ENCODE results near the gene SAMSN1. TPM values are rescaled to one million over a fixed set of nuclear protein-coding genes. Genes with fewer than 3 reads are reported as not detected.

Gene SAMSN1
- total and polyA plus RNA-seq, 12 donors: 1.4 to 15.3 (median 7.1) TPM

DNA sequence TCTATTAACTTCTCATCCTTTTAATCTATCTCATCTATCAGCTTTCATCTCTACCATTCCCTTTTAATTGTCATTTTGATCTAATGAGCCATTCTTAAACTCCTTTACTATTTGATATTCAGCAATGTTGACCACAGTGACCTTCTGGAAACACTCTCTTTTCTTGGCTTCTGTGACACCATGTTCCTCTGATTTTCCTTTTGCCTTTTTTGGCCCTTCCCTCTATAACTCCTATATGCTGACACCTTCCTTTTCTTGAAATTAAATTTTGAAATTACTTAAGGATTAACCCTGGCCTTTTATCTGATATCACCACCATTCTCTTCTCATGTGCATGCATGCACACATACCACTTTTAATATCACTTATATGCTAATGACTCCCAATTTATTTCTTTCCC is 41.2 kb upstream of the SAMSN1 start:
- Histone ChIP-seq H3K27ac (no peak overlapping the region), H3K4me1 (replicated peaks in 1 of 2) (no peaks in the 10 kb centered on the region), H3K4me3 (no peak overlapping the region), H3K9me3 (replicated peaks in 1 of 3) (no peaks in the 10 kb centered on the region), H3K27me3 (no peaks in the 10 kb centered on the region), H3K36me3 (replicated peaks in 1 of 2) (no peaks in the 10 kb centered on the region)
- no peak for TF ChIP-seq POLR2A (IDR thresholded peaks at IDR 0.05)
- TF ChIP-seq, protein P1, sequence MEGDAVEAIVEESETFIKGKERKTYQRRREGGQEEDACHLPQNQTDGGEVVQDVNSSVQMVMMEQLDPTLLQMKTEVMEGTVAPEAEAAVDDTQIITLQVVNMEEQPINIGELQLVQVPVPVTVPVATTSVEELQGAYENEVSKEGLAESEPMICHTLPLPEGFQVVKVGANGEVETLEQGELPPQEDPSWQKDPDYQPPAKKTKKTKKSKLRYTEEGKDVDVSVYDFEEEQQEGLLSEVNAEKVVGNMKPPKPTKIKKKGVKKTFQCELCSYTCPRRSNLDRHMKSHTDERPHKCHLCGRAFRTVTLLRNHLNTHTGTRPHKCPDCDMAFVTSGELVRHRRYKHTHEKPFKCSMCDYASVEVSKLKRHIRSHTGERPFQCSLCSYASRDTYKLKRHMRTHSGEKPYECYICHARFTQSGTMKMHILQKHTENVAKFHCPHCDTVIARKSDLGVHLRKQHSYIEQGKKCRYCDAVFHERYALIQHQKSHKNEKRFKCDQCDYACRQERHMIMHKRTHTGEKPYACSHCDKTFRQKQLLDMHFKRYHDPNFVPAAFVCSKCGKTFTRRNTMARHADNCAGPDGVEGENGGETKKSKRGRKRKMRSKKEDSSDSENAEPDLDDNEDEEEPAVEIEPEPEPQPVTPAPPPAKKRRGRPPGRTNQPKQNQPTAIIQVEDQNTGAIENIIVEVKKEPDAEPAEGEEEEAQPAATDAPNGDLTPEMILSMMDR (IDR thresholded peaks at IDR 0.05): no peak
- intact Hi-C loops (cut with DNase I): no loop called here
- DNase-seq: no peak

DNA sequence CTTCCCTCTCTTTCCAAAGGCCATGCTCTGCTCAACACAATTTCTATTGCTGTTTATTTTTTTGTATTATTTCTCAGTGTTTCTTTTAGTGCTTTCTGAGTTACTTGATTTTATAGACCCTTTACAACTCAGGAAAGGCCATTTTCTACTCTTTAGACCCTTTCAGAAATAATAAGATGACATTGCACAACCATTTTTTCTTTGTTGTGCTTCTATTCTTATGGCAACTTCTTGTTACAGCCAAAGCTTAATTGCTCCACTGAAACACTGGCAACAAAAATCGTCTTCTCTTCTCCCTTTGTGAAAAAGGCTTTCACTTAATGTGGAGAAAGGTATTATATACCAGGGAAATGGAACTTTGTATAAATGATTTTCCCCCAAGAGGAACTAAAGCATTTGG is 39.0 kb upstream of the SAMSN1 start:
- intact Hi-C loops (cut with DNase I): no loop called here
- Histone ChIP-seq H3K36me3 (replicated peaks in 1 of 2) (no peaks in the 10 kb centered on the region), H3K27ac (no peak overlapping the region), H3K4me3 (no peak overlapping the region), H3K4me1 (replicated peaks in 1 of 2) (no peaks in the 10 kb centered on the region), H3K27me3 (no peaks in the 10 kb centered on the region), H3K9me3 (replicated peaks in 1 of 3) (no peaks in the 10 kb centered on the region)
- TF ChIP-seq, protein P1 (IDR thresholded peaks at IDR 0.05): no peak
- no peak for TF ChIP-seq POLR2A (IDR thresholded peaks at IDR 0.05)
- WGBS, 4 donors: 23 to 48% (median 36%) methylated on average over 1 of the region's 1 CpG
- no peak for DNase-seq

DNA sequence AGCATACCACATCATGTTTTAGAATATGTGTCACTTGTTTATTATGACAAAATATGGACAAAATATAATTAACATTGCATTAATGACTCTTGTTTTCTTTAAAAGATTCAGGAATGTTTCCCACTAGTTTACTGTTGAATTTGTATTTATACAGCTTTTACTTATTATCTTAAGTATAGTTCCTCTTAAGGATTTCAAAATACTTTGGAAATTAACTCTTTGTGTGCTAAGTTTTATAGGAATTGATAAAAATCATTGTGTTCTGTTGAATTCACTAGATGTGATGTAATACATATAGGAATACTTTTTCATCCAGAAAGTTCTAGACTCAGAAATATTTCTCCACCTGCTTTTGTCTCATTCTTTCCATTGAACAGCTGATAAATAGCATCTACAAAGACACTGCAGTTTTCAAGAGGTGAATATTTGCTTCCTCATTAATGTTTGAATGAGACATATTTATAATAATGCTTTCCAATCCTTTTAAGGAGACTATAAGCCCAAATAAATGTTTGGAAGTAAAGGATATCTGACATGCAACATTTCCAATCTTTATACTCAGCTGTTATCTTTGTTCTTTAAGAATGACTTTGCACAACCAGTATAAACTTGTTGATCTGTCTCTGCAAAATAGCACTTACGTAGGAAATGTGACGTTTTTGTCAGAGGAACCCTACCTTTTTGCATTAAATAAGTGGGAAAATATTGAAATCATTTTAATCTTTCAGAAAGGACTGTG is 38.4 kb upstream of the SAMSN1 start:
- no peak for TF ChIP-seq POLR2A (IDR thresholded peaks at IDR 0.05)
- TF ChIP-seq, protein P1 (IDR thresholded peaks at IDR 0.05): no peak
- H3K27ac ChIP-seq: no peak overlapping the region
- no peak overlapping the region for H3K4me3 ChIP-seq
- 41 to 50% (median 44%) methylated on average over 2 of the region's 2 CpGs for WGBS, 4 donors
- no peak for DNase-seq
- no peaks in the 10 kb centered on the region for H3K9me3 ChIP-seq (replicated peaks in 1 of 3)
- intact Hi-C loops (cut with DNase I): no loop called here
- no peaks in the 10 kb centered on the region for H3K4me1 ChIP-seq (replicated peaks in 1 of 2)
- no peaks in the 10 kb centered on the region for H3K27me3 ChIP-seq
- H3K36me3 ChIP-seq (replicated peaks in 1 of 2): no peaks in the 10 kb centered on the region

DNA sequence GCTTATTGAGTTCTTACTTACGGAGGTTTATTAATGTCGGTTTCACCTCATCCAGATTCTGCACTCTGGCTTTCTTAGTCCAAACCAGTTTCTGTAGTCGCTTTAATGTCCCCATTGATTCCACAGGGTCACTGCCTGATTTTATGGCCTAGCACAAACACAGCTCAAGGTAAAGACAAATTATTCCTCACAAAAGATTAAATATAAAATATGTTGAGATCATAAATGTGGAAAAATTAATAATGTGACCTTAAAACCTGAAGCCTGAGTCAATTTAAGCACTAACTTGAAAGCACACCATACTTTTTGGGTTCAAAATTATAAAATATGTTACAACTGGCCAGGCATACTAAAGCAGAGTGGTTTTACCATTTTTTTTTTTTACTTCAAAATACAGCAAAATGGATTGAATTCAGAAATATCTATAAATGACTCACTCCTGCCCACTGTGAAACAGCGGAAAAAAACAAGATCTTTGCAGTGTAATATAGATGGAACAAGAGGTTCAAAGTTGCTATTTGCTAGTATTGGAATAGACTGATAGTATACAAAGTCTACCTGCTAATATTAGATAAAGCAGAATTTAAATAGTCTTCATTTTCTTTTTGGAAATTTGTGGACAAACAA is 37.6 kb upstream of the SAMSN1 start:
- TF ChIP-seq, protein P1 (IDR thresholded peaks at IDR 0.05): no peak
- TF ChIP-seq POLR2A (IDR thresholded peaks at IDR 0.05): no peak
- WGBS, 4 donors: 90 to 94% (median 91%) methylated on average over 4 of the region's 4 CpGs
- no peaks in the 10 kb centered on the region for H3K36me3 ChIP-seq (replicated peaks in 1 of 2)
- intact Hi-C loops (cut with DNase I): no loop called here
- no peak overlapping the region for H3K4me3 ChIP-seq
- DNase-seq: no peak
- H3K27me3 ChIP-seq: no peaks in the 10 kb centered on the region
- no peaks in the 10 kb centered on the region for H3K9me3 ChIP-seq (replicated peaks in 1 of 3)
- no peaks in the 10 kb centered on the region for H3K4me1 ChIP-seq (replicated peaks in 1 of 2)
- H3K27ac ChIP-seq: no peak overlapping the region

Data from adrenal gland (tissue), 12 donors.